GM18951 (cell line): ENCODE data around the gene GABARAP.

ENCODE experiments used
- POLR2A ChIP-seq: IDR thresholded peaks from 4 replicates; pipeline ENCODE4 v1.6.1; 2011; ENCODE audit warnings: mild to moderate bottlenecking; ENCODE audit not compliant: insufficient read length, insufficient read depth; ENCODE audit errors: extremely low read depth
- in situ Hi-C: fragments of 300-500 bp; cut with MboI; formaldehyde crosslinking; loops from one replicate; pipeline ENCODE4 v1.12.0; 2022; ENCODE audit warnings: low sequenced_read_pairs, mixed read lengths, inconsistent platforms; ENCODE audit not compliant: unreplicated experiment

The GABARAP gene

DNA sequence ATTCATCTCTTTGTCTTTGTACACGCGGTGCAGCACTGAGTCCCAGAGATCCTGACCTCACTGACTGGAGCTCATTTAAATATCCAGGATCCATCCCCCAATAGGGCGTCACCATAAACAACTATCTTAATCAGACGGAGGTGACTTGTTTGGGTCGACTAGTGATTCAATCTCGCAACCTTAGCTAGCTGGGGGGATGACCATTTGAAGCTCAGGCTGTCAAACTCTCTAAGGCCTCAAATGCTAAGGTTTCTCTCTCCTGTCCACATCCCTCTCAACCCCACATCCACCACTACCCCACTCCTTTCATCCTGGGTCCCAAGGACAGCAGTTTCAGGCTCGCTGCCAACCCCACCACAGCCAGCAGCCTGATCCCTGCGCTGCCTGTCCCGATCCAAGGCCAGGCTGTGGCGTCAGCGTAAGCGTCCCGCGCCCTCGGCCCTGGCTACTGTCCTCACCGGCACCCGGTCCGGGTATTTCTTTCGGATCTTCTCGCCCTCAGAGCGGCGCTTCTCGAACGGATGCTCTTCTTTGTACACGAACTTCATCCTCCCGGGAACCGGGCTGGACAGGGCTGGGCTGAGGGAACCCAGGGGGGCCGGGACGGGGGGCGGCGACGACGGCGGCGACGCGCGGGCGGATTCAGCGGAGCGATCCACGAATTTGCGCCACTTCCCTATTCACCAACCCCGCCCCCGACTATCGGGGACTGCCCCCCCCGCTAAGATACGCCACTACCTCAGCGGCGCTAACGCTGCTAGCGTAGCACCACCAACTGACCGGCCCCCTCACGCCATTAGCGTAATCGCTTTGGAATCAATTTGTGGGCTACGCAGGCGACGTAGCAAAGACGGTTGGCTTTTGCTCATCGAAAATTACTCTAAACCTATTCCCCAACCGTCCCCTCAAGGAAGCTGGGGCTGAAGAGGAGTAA is at the start of gene GABARAP:
Gene GABARAP (minus strand): TSS at position 667 of the 934 bp plus-strand sequence. CDS start 119 bp downstream, at position 548.
- in situ Hi-C loops: no loop called here
- TF ChIP-seq POLR2A: peak; percentile 68

DNA sequence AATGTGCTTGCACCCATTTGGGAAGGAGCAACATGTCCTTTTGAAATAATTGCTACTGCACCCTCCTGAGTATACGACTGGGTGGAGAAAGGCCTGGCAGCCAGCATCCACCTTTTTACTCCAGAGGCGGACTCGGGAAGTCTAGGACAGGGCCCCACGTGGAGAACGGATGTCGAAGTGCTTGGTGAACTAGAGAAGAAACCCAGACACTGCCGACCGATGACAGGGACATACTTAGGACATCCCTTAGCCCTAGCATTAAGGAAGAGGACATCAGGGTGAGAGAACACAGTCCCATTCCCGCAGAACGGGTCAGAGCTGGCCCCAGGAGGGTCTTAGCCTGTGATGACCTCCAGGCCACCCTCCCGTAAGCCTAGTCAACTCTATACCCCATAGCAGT is 48.4 kb upstream of the GABARAP start:
- in situ Hi-C loops: no loop called here
- TF ChIP-seq POLR2A: no peak

DNA sequence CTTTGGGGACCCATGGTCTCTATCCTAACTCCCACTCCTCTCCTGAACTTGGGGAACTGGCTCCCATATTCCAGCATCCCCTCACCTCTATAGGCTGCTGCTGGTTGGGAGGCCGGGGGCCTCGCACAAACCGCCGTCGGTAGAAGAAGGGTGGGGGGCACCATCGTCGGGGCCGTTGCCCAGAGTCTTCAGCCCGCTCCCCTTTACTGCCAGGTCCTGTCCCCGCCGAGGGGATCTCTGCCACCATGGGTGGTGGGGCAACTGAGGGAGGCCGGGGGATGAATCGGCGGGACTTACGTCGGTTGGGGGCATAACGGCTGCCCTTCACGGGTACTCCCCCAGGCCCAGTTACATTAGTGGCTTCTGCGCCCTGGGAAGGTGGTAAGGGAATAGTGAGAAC is 47.9 kb upstream of the GABARAP start:
- no peak for TF ChIP-seq POLR2A
- in situ Hi-C loops: no loop called here

DNA sequence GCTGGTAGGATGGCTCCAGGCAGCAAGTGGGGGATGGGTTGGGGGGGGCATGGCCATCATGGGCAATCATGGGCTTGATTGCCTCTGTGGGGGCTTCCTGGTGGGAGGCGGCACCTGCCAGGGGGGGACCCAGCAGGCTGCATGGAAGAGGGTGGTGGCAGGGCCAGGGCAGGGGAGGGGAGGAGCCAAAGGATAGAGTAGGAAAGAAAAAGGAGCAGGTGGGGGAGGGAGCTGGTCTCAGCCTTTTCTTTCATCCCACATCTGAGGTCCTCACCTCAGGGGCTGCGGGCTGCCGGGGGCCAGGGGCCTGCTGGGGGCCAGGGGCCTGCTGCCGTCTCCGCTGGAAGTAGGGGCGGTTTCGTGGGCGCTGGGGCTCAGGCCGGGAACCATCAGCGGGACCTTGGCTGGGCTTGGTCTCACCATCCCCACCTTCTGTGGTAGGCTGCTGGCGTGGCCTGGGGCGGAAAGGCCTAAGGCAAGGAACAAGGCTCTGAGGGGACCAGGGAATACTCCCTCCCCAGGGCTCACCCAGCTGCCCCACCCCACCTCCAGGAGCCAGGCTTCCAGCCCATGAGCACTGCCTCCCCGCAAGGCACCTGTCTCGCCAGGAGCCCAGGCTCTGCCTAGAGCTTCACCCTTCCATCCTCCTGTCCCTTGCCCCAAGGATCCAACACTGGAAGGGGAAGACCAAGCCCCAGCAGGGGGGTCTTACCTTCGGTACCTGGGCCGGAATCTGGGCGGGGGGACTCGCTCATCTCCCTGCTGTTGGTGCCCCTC is 47.2 kb upstream of the GABARAP start:
- TF ChIP-seq POLR2A: no peak

DNA sequence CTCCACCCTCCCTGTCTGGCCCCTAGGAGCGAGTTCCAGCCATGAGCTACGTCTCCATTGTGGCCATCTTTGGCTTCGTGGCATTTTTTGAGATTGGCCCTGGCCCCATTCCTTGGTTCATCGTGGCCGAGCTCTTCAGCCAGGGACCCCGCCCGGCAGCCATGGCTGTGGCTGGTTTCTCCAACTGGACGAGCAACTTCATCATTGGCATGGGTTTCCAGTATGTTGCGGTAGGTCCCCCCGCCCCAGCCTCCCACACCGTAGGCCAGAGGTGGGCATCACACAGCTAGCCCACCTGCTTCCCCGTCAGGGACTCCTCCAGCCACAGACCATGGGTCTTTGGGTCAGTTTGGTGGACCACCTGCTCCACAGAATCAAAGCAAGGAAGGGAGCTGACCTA is 43.4 kb upstream of the GABARAP start:
- TF ChIP-seq POLR2A: no peak
- in situ Hi-C loops: no loop called here

More for the DNA sequence above, 47.2 kb upstream of the GABARAP start:
- in situ Hi-C loops: no loop called here

DNA sequence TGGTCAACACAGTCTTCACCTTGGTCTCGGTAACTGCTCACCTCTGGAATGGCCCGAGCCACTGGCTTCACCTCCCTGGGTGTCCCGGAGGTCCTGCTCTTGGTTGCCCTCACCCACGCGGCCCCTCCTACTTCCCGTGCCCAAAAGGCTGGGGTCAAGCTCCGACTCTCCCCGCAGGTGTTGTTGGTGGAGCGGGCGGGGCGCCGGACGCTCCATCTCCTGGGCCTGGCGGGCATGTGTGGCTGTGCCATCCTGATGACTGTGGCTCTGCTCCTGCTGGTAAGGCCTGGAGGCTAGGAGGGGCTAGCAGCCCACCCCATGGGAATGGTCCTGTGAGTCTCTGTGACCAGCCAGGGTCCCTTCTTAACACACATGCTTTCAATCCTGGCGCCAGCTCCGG is 42.7 kb upstream of the GABARAP start:
- in situ Hi-C loops: no loop called here
- TF ChIP-seq POLR2A: no peak

DNA sequence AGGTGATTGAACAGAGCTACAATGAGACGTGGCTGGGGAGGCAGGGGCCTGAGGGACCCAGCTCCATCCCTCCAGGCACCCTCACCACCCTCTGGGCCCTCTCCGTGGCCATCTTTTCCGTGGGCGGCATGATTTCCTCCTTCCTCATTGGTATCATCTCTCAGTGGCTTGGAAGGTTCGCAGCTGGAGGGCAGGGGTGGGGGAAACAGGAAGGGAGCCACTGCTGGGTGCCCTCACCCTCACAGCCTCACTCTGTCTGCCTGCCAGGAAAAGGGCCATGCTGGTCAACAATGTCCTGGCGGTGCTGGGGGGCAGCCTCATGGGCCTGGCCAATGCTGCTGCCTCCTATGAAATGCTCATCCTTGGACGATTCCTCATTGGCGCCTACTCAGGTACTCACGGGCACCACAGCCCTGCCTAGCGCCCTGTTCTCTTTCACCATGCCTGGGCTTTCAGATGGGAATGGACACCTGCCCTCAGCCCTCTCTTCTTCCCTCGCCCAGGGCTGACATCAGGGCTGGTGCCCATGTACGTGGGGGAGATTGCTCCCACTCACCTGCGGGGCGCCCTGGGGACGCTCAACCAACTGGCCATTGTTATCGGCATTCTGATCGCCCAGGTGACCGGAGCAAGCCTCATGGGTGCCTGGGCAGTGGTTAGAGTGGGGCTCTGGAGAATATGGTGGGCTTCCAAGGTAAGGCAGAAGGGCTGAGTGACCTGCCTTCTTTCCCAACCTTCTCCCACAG is 41.4 kb upstream of the GABARAP start:
- in situ Hi-C loops: no loop called here
- TF ChIP-seq POLR2A: no peak

DNA sequence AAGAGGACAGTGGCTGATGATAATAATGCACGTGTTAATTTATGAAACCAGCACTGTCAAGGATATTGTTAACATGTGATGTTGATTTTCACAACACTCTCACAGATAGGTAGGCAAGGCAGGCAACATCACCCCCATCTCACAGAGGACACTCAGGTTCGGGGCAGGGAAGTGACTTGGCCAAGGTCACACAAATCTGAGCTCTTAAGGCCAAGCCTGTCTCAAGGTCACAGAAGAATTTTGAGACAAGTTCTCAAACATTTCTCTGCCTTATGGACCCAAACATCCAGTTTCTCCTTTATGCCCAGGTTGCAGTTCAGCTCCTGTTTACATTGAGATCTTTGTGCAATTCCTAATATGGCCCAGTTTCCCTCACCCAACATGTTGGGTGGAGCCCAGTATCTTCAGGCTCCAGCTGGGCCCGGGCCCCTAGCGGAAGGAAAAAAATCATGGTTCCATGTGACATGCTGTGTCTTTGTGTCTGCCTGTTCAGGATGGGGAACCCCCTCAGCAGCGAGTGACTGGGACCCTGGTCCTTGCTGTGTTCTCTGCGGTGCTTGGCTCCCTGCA is 40.6 kb upstream of the GABARAP start:
- in situ Hi-C loops: no loop called here
- TF ChIP-seq POLR2A: no peak

DNA sequence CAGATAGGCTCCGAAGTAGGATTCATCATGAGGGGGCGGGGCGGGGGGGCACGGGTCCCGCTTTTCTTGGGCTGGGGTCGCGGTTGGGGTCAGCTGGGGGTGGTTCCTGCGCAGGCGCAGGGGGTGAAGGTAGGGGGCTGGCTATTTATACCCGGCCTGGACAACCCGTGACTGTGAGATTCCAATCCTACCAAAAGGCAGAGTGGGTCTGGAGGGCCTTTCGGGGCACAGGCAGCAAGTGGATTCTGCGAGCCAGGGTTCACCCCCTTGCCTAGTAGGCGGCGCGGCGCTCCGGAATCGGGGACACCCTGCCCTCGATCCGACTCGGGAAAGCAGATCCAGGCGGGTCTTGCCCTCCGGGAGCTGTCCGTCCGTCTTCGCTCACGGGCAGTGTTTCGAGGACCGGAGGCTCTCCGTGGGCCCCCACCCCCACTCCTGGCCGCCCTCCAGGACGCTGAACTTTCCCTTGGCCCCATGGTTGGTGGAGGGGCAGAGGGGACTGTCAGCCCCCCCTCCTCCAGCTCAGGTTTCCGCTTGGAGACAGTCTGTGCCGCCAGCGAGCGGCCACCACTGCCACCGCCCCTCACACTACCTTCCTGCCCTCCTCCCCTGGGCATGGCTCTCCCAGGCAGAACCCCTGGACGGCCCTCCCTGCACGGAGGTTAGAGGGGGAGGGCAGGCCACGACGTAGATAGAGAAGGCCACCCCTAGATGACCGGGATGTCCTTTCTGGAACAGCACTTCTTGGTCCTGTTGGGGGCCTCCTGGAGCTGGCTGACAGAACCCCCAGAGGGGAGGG is 39.9 kb upstream of the GABARAP start:
- in situ Hi-C loops: no loop called here
- no peak for TF ChIP-seq POLR2A

DNA sequence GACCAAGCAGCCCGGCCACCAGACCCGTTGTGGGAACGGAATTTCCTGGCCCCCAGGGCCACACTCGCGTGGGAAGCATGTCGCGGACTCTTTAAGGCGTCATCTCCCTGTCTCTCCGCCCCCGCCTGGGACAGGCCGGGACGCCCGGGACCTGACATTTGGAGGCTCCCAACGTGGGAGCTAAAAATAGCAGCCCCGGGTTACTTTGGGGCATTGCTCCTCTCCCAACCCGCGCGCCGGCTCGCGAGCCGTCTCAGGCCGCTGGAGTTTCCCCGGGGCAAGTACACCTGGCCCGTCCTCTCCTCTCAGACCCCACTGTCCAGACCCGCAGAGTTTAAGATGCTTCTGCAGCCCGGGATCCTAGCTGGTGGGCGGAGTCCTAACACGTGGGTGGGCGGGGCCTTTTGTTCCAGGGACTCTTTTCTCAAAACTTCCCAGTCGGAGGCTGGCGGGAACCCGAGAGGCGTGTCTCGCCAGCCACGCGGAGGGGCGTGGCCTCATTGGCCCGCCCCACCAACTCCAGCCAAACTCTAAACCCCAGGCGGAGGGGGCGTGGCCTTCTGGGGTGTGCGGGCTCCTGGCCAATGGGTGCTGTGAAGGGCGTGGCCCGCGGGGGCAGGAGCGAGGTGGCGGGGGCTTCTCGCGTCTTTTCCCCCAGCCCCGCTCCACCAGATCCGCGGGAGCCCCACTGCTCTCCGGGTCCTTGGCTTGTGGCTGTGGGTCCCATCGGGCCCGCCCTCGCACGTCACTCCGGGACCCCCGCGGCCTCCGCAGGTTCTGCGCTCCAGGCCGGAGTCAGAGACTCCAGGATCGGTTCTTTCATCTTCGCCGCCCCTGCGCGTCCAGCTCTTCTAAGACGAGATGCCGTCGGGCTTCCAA is 39.1 kb upstream of the GABARAP start, which contains the start of gene SLC2A4:
Gene SLC2A4 (plus strand): TSS at position 645 of the 879 bp plus-strand sequence. CDS start 217 bp downstream, at position 862.
- no peak for TF ChIP-seq POLR2A
- in situ Hi-C loops: no loop called here

DNA sequence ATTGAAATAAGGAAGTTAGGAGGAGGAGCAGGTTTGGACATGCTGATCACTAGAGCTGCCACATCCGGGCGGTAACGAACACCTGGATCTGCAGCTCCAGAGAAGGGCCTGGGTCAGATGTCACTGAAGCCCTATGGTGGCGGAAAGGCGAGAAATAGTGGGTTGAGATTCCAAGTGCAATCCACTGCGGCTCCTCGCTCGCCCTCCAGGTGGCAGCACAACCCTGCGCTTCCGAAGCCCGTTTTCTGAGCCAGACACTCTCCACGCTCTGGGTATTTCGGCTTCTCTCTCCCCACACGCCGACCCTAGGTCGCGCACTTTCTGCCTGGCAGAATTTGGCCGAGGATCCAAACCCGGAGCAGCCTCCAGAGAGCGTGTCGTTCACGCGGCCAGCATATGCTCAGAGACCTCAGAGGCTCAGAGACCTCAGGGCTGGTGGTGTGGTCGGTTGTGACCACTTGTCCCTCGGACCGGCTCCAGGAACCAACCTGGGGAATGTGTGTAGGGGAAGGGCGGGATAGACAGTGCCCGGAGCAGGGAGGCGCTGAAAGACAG is 38.3 kb upstream of the GABARAP start:
- in situ Hi-C loops: no loop called here
- TF ChIP-seq POLR2A: no peak
